NB4 (cell line): ENCODE data around the gene FBXO44.

ENCODE experiments used
- MYC ChIP-seq: IDR thresholded peaks from 2 replicates; pipeline ENCODE4 v1.6.1; 2011; ENCODE audit warnings: low read depth, low read length
- POLR2A ChIP-seq: IDR thresholded peaks from 2 replicates; pipeline ENCODE4 v1.6.1; 2011; ENCODE audit warnings: mild to moderate bottlenecking; ENCODE audit not compliant: insufficient read length; ENCODE audit errors: extremely low read depth
- TF ChIP-seq, protein P1 (sequence below): IDR thresholded peaks from one replicate; pipeline ENCODE4 v1.5.1; 2012; ENCODE audit warnings: low read depth, low read length
- TF ChIP-seq, protein P2 (sequence below): IDR thresholded peaks from 2 replicates; pipeline ENCODE4 v1.6.1; 2011; ENCODE audit warnings: low read depth, low read length

- TF ChIP-seq, protein P1, sequence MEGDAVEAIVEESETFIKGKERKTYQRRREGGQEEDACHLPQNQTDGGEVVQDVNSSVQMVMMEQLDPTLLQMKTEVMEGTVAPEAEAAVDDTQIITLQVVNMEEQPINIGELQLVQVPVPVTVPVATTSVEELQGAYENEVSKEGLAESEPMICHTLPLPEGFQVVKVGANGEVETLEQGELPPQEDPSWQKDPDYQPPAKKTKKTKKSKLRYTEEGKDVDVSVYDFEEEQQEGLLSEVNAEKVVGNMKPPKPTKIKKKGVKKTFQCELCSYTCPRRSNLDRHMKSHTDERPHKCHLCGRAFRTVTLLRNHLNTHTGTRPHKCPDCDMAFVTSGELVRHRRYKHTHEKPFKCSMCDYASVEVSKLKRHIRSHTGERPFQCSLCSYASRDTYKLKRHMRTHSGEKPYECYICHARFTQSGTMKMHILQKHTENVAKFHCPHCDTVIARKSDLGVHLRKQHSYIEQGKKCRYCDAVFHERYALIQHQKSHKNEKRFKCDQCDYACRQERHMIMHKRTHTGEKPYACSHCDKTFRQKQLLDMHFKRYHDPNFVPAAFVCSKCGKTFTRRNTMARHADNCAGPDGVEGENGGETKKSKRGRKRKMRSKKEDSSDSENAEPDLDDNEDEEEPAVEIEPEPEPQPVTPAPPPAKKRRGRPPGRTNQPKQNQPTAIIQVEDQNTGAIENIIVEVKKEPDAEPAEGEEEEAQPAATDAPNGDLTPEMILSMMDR: no peak
- TF ChIP-seq POLR2A: no peak
- TF ChIP-seq MYC: no peak
- TF ChIP-seq, protein P2, sequence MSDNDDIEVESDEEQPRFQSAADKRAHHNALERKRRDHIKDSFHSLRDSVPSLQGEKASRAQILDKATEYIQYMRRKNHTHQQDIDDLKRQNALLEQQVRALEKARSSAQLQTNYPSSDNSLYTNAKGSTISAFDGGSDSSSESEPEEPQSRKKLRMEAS: no peak
Measured at GRCh38 chr1:11676386-11677103, 21.9 kb downstream of the FBXO44 start.
